ENCODE measurements around the gene CNOT6L.
"Not testable (repeated sequence)": the region's sequence is repeated elsewhere in the genome, so short reads cannot be mapped to it uniquely, and the experiment has no call there.

CNOT6L gene

GRCh38 chr4:77777135-77777807, 41.9 kb downstream of the CNOT6L start:
- no peak for FAIRE-seq

GRCh38 chr4:77776182-77777134, 42.7 kb downstream of the CNOT6L start:
- no peak for FAIRE-seq

GRCh38 chr4:77773101-77773500, 46.1 kb downstream of the CNOT6L start:
- no peak for FAIRE-seq

- FAIRE-seq = peak; percentile 19
Measured at GRCh38 chr4:77771566-77771965, 47.6 kb downstream of the CNOT6L start.

GRCh38 chr4:77765720-77766119, 53.4 kb downstream of the CNOT6L start:
- no peak for FAIRE-seq

- no peak for FAIRE-seq
Measured at GRCh38 chr4:77762531-77762930, 56.6 kb downstream of the CNOT6L start.

GRCh38 chr4:77761595-77761994, 57.6 kb downstream of the CNOT6L start:
- no peak for FAIRE-seq

- no peak for FAIRE-seq
Measured at GRCh38 chr4:77758804-77759203, 60.4 kb downstream of the CNOT6L start.

- no peak for FAIRE-seq
Measured at GRCh38 chr4:77751764-77752163, 67.4 kb downstream of the CNOT6L start.

- FAIRE-seq = no peak
Measured at GRCh38 chr4:77745792-77746191, 73.4 kb downstream of the CNOT6L start.

GRCh38 chr4:77742054-77742453, 77.1 kb downstream of the CNOT6L start:
- no peak for FAIRE-seq

GRCh38 chr4:77740480-77740879, 78.7 kb downstream of the CNOT6L start:
- FAIRE-seq = no peak

GRCh38 chr4:77734928-77735327, 84.2 kb downstream of the CNOT6L start:
- no peak for FAIRE-seq

GRCh38 chr4:77731656-77732055, 87.5 kb downstream of the CNOT6L start:
- FAIRE-seq = no peak

- no peak for FAIRE-seq
Measured at GRCh38 chr4:77728420-77728819, 90.7 kb downstream of the CNOT6L start.

GRCh38 chr4:77721073-77721472, 98.1 kb downstream of the CNOT6L start:
- no peak for FAIRE-seq

GRCh38 chr4:77718500-77718899, 100.7 kb downstream of the CNOT6L start:
- FAIRE-seq = not testable (repeated sequence)

GRCh38 chr4:77715414-77716290, 103.5 kb downstream of the CNOT6L start:
- no peak for FAIRE-seq

- FAIRE-seq = no peak
Measured at GRCh38 chr4:77714514-77714913, 104.7 kb downstream of the CNOT6L start.

GRCh38 chr4:77713884-77714283, 105.3 kb downstream of the CNOT6L start:
- FAIRE-seq = no peak

GRCh38 chr4:77712675-77713074, 106.5 kb downstream of the CNOT6L start:
- FAIRE-seq = no peak

- no peak for FAIRE-seq
Measured at GRCh38 chr4:77711469-77711868, 107.7 kb downstream of the CNOT6L start.

- FAIRE-seq = no peak
Measured at GRCh38 chr4:77710684-77711083, 108.5 kb downstream of the CNOT6L start.

Measured in G401.6 (cell line).